A673 (cell line): ENCODE results near the gene AIFM3. TPM values are rescaled to one million over a fixed set of nuclear protein-coding genes. Genes with fewer than 3 reads are reported as not detected.

ENCODE experiments used
- BruUV-seq: library from RNA; stranded (reverse); fragments of 400-500 nt; replicated peaks from 2 replicates; lab custom pipeline; 2021; lab: Mats Ljungman, UMichigan
- CTCF ChIA-PET: fragments of 300-600 bp; sonication (Branson Sonifier 250); formaldehyde crosslinking; loops from one replicate; lab custom pipeline; 2022; ENCODE audit warnings: antibody characterized with exemption; lab: Charles Lee
- POLR2A ChIA-PET: fragments of 300-600 bp; sonication (Branson Sonifier 250); formaldehyde crosslinking; loops from one replicate; lab custom pipeline; 2022; ENCODE audit warnings: antibody characterized with exemption; ENCODE audit not compliant: low non-redundant PET; lab: Charles Lee
- DNase-seq: peaks from one replicate; pipeline ENCODE4 v3.0.0-alpha.2; 2015; ENCODE audit warnings: low spot score
- H3K27ac ChIP-seq: fragments of 200-600 bp; sonication (generic); 2 replicates; pipeline ENCODE4 v1.5.1; 2016; ENCODE audit warnings: mixed run types, low read depth, mild to moderate bottlenecking, mixed read lengths, antibody characterized with exemption, low read length; ENCODE audit not compliant: poor library complexity, severe bottlenecking
- H3K27me3 ChIP-seq: fragments of 200-600 bp; sonication (generic); replicated peaks from 2 replicates; pipeline ENCODE4 v1.6.1; 2017; ENCODE audit warnings: mixed run types, low read depth, mild to moderate bottlenecking, mixed read lengths, antibody characterized with exemption, low read length; ENCODE audit not compliant: insufficient read depth, poor library complexity
- H3K36me3 ChIP-seq: fragments of 200-600 bp; sonication (generic); 2 replicates; pipeline ENCODE4 v1.6.1; 2016; ENCODE audit warnings: mixed run types, mild to moderate bottlenecking, mixed read lengths, antibody characterized with exemption, low read length; ENCODE audit not compliant: insufficient read depth, poor library complexity, severe bottlenecking
- H3K4me1 ChIP-seq: fragments of 200-600 bp; sonication (generic); 2 replicates; pipeline ENCODE4 v1.6.1; 2017; ENCODE audit warnings: mixed run types, mild to moderate bottlenecking, mixed read lengths, antibody characterized with exemption, low read length; ENCODE audit not compliant: insufficient read depth, poor library complexity, severe bottlenecking
- H3K4me3 ChIP-seq: fragments of 200-600 bp; sonication (generic); 2 replicates; pipeline ENCODE4 v1.5.1; 2016; ENCODE audit warnings: low read depth, mixed run types, mild to moderate bottlenecking, mixed read lengths, low read length; ENCODE audit not compliant: poor library complexity, severe bottlenecking
- H3K9me3 ChIP-seq: fragments of 200-600 bp; sonication (generic); 2 replicates; pipeline ENCODE4 v1.6.1; 2016; ENCODE audit warnings: mixed run types, low read depth, mild to moderate bottlenecking, mixed read lengths, antibody characterized with exemption, low read length; ENCODE audit not compliant: poor library complexity, severe bottlenecking
- EZH2 ChIP-seq: fragments of 200-600 bp; sonication (generic); IDR thresholded peaks from 2 replicates; pipeline ENCODE4 v1.6.1; 2017; ENCODE audit warnings: borderline replicate concordance, low read depth, mild to moderate bottlenecking, mixed read lengths, antibody characterized with exemption, low read length; ENCODE audit not compliant: poor library complexity, severe bottlenecking
- intact Hi-C: fragments of 100-400 bp; cut with micrococcal nuclease; formaldehyde crosslinking; loops from one replicate; pipeline ENCODE4 v1.10.0; 2022; ENCODE audit not compliant: unreplicated experiment
- total RNA-seq: library from RNA; stranded (reverse); gene quantifications from 2 replicates; pipeline ENCODE4 v1.2.3, GENCODE V29; 2021
- TF ChIP-seq, protein P1 (sequence below): fragments of 300-800, 200-600 bp; sonication (generic); conservative IDR thresholded peaks from 2 replicates; pipeline ENCODE4 v1.5.1; 2017; ENCODE audit warnings: low read depth, mild to moderate bottlenecking, antibody characterized with exemption, low read length, moderate library complexity, mixed read lengths

Gene AIFM3
- total RNA-seq, 1 experiment from 2014 or later = not detected

DNA sequence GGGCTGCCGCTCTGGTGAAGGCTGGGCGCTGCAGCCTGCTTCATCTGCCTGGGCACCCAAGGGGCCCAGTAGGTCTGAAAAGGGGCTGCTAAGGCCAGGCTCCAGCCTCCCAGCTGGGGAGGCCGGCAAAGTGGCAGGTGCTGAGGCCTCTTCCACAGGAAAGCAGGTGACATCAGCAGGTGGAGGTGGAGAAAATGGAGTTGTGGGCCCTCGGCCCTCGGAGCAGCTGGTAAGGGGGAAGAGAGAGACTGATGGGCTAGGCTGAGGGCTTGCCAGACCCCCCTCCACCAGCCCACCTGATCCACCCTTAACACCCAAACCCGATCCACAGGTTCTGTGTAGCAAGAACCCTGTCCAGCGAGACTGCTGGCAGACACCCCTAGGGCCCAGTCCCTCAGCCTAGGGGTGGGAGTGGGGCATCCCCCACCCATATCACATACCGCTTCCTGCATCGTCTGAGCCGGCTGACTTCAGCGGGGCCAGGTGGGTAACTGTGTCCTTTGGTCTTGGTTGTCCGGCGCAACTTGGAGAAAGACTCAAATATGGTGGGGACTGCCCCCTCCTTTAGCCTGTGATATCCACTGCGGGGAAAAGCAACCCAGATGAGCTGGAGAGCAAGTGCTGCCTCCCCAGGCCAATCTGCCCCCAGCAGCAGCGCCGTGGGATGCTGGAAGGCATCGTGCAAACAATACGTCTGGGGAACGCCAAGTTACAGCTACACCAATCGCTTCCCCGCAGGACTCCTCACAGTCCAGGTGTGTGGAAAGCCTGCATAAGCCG lies 33.3 kb downstream of the AIFM3 start:
- TF ChIP-seq, protein P1, sequence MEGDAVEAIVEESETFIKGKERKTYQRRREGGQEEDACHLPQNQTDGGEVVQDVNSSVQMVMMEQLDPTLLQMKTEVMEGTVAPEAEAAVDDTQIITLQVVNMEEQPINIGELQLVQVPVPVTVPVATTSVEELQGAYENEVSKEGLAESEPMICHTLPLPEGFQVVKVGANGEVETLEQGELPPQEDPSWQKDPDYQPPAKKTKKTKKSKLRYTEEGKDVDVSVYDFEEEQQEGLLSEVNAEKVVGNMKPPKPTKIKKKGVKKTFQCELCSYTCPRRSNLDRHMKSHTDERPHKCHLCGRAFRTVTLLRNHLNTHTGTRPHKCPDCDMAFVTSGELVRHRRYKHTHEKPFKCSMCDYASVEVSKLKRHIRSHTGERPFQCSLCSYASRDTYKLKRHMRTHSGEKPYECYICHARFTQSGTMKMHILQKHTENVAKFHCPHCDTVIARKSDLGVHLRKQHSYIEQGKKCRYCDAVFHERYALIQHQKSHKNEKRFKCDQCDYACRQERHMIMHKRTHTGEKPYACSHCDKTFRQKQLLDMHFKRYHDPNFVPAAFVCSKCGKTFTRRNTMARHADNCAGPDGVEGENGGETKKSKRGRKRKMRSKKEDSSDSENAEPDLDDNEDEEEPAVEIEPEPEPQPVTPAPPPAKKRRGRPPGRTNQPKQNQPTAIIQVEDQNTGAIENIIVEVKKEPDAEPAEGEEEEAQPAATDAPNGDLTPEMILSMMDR = no peak
- no peak for TF ChIP-seq EZH2
- Histone ChIP-seq H3K27me3 (no peaks in the 10 kb centered on the region), H3K9me3 (no peaks in the 10 kb centered on the region), H3K4me3 (peak overlapping the region; percentile 85), H3K36me3 (peaks cover 21% of the 10 kb centered on the region), H3K4me1 (peaks cover 18% of the 10 kb centered on the region), H3K27ac (peak overlapping the region; percentile 95)
- BruUV-seq = no TSS peak
- ChIA-PET CTCF (no interaction called here), POLR2A (interaction anchor here (0.6 kb wide), 1 partner anchor 11 kb away, joined by 3 read pairs; no protein-coding TSS in a partner anchor)
- no peak for DNase-seq
- intact Hi-C loops = loop anchor here (2.0 kb wide), 1 partner anchor 82 kb away; no protein-coding TSS in a partner anchor

GRCh38 chr22:21000987-21001600 lies 34.0 kb downstream of the AIFM3 start:
- no peaks in the 10 kb centered on the region for H3K27me3 ChIP-seq
- intact Hi-C loops = loop anchor here (2.0 kb wide), 1 partner anchor 82 kb away; no protein-coding TSS in a partner anchor
- POLR2A ChIA-PET = no interaction called here
- peak overlapping the region; percentile 85 for H3K4me3 ChIP-seq
- no peak for DNase-seq
- H3K4me1 ChIP-seq = peaks cover 18% of the 10 kb centered on the region
- no peak for TF ChIP-seq EZH2
- TF ChIP-seq, protein P1 = no peak
- H3K27ac ChIP-seq = peak overlapping the region; percentile 95
- H3K36me3 ChIP-seq = peaks cover 21% of the 10 kb centered on the region
- H3K9me3 ChIP-seq = no peaks in the 10 kb centered on the region
- CTCF ChIA-PET = no interaction called here
- no TSS peak for BruUV-seq

GRCh38 chr22:21001601-21002325 lies 34.7 kb downstream of the AIFM3 start, which contains the start of gene THAP7:
Gene THAP7, minus strand, starts transcription at chr22:21002118. Its CDS starts 207 bp downstream, at chr22:21001911.
- BruUV-seq = TSS peak; percentile 74
- DNase-seq = peak; percentile 98
- H3K4me1 ChIP-seq = peaks cover 18% of the 10 kb centered on the region
- peak within 1 kb of the TSS; percentile 85 for H3K4me3 ChIP-seq
- CTCF ChIA-PET = interaction anchor here (1.2 kb wide), 1 partner anchor 198 kb away, joined by 3 read pairs; no protein-coding TSS in a partner anchor
- TF ChIP-seq EZH2 = no peak
- TF ChIP-seq, protein P1 = no peak
- H3K27ac ChIP-seq = peak within 1 kb of the TSS; percentile 95
- no peaks in the 10 kb centered on the region for H3K9me3 ChIP-seq
- intact Hi-C loops = loop anchor here (2.0 kb wide), 1 partner anchor 83 kb away; no protein-coding TSS in a partner anchor
- no peaks in the 10 kb centered on the region for H3K27me3 ChIP-seq
- H3K36me3 ChIP-seq = peaks cover 21% of the 10 kb centered on the region
- POLR2A ChIA-PET = no interaction called here
